Chondrocyte (in vitro differentiated cells): ENCODE results near the gene PLCB4. TPM values are rescaled to one million over a fixed set of nuclear protein-coding genes. Genes with fewer than 3 reads are reported as not detected.

Source experiments
- DNase-seq: peaks from one replicate; pipeline ENCODE4 v3.0.0; 2021; ENCODE audit warnings: mixed read lengths, low spot score
- H3K27ac Mint-ChIP-seq: one replicate; pipeline ENCODE4 v1.8.0; 2021; ENCODE audit warnings: mild to moderate bottlenecking, moderate library complexity, mixed read lengths; ENCODE audit not compliant: unreplicated experiment
- H3K27me3 Mint-ChIP-seq: 2 replicates; pipeline ENCODE4 v1.8.0; 2021; ENCODE audit warnings: low read depth, mixed read lengths
- H3K36me3 Mint-ChIP-seq: 2 replicates; pipeline ENCODE4 v1.8.0; 2021; ENCODE audit warnings: low read depth, mixed read lengths
- H3K4me1 Mint-ChIP-seq: 2 replicates; pipeline ENCODE4 v1.8.0; 2021; ENCODE audit warnings: low read depth, mild to moderate bottlenecking, mixed read lengths
- H3K4me3 Mint-ChIP-seq: one replicate; pipeline ENCODE4 v1.8.0; 2021; ENCODE audit warnings: mild to moderate bottlenecking, moderate library complexity, mixed read lengths; ENCODE audit not compliant: unreplicated experiment
- H3K9me3 Mint-ChIP-seq: 2 replicates; pipeline ENCODE4 v1.8.0; 2021; ENCODE audit warnings: low read depth, mixed read lengths
- total RNA-seq: library from RNA; stranded (reverse); gene quantifications from 3 replicates; pipeline ENCODE4 v1.2.1, GENCODE V29; 2021
- TF ChIP-seq, protein P1 (sequence below): fragments of 200-600 bp; sonication (generic); IDR thresholded peaks from 2 replicates; pipeline ENCODE4 v1.5.0; 2021; ENCODE audit warnings: antibody characterized with exemption, mild to moderate bottlenecking, moderate library complexity

PLCB4 gene
- total RNA-seq, 1 donor from 2014 or later, result 13.3 TPM

- H3K27ac Mint-ChIP-seq, result peak overlapping the region; percentile 68
- no peak overlapping the region for H3K4me3 Mint-ChIP-seq
Observed at GRCh38 chr20:9185511-9185910, 116.6 kb downstream of the PLCB4 start.

GRCh38 chr20:9186396-9186795 lies 117.5 kb downstream of the PLCB4 start:
- TF ChIP-seq, protein P1, sequence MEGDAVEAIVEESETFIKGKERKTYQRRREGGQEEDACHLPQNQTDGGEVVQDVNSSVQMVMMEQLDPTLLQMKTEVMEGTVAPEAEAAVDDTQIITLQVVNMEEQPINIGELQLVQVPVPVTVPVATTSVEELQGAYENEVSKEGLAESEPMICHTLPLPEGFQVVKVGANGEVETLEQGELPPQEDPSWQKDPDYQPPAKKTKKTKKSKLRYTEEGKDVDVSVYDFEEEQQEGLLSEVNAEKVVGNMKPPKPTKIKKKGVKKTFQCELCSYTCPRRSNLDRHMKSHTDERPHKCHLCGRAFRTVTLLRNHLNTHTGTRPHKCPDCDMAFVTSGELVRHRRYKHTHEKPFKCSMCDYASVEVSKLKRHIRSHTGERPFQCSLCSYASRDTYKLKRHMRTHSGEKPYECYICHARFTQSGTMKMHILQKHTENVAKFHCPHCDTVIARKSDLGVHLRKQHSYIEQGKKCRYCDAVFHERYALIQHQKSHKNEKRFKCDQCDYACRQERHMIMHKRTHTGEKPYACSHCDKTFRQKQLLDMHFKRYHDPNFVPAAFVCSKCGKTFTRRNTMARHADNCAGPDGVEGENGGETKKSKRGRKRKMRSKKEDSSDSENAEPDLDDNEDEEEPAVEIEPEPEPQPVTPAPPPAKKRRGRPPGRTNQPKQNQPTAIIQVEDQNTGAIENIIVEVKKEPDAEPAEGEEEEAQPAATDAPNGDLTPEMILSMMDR, result no peak
- Mint-ChIP-seq H3K36me3 (peaks cover 6% of the 10 kb centered on the region), H3K27ac (no peak overlapping the region), H3K4me3 (no peak overlapping the region), H3K9me3 (no peaks in the 10 kb centered on the region), H3K27me3 (no peaks in the 10 kb centered on the region), H3K4me1 (peaks cover 15% of the 10 kb centered on the region)
- DNase-seq, result no peak

More at GRCh38 chr20:9185511-9185910, 116.6 kb downstream of the PLCB4 start:
- no peaks in the 10 kb centered on the region for H3K27me3 Mint-ChIP-seq
- H3K4me1 Mint-ChIP-seq, result peaks cover 24% of the 10 kb centered on the region
- no peaks in the 10 kb centered on the region for H3K9me3 Mint-ChIP-seq
- peaks cover 6% of the 10 kb centered on the region for H3K36me3 Mint-ChIP-seq
- no peak for DNase-seq
- TF ChIP-seq, protein P1, result no peak

- H3K36me3 Mint-ChIP-seq, result no peaks in the 10 kb centered on the region
- no peaks in the 10 kb centered on the region for H3K27me3 Mint-ChIP-seq
- DNase-seq, result no peak
- peaks cover 17% of the 10 kb centered on the region for H3K4me1 Mint-ChIP-seq
- no peaks in the 10 kb centered on the region for H3K9me3 Mint-ChIP-seq
- H3K27ac Mint-ChIP-seq, result no peak overlapping the region
- TF ChIP-seq, protein P1, result no peak
- H3K4me3 Mint-ChIP-seq, result no peak overlapping the region
Observed at GRCh38 chr20:9195031-9195430, 126.1 kb downstream of the PLCB4 start.

GRCh38 chr20:9196110-9196509 lies 127.2 kb downstream of the PLCB4 start:
- H3K4me1 Mint-ChIP-seq, result peaks cover 26% of the 10 kb centered on the region
- H3K36me3 Mint-ChIP-seq, result no peaks in the 10 kb centered on the region
- H3K4me3 Mint-ChIP-seq, result no peak overlapping the region
- TF ChIP-seq, protein P1, result no peak
- no peaks in the 10 kb centered on the region for H3K27me3 Mint-ChIP-seq
- DNase-seq, result no peak
- no peaks in the 10 kb centered on the region for H3K9me3 Mint-ChIP-seq
- H3K27ac Mint-ChIP-seq, result no peak overlapping the region

GRCh38 chr20:9198460-9198859 lies 129.6 kb downstream of the PLCB4 start:
- Mint-ChIP-seq H3K36me3 (no peaks in the 10 kb centered on the region), H3K27ac (no peak overlapping the region), H3K4me1 (peaks cover 37% of the 10 kb centered on the region), H3K27me3 (no peaks in the 10 kb centered on the region), H3K9me3 (no peaks in the 10 kb centered on the region), H3K4me3 (no peak overlapping the region)
- TF ChIP-seq, protein P1, result no peak
- no peak for DNase-seq
